DMS114 treated with DMSO at 0.1 percent for 48 hours (cell line): Measurements from ENCODE around the gene CCDC74B.
"Not testable (repeated sequence)": the region's sequence is repeated elsewhere in the genome, so short reads cannot be mapped to it uniquely, and the experiment has no call there.

Experiments
- DNase-seq: peaks from one replicate; lab custom pipeline; 2025; ENCODE audit not compliant: unreplicated experiment; lab: John Stamatoyannopoulos, UW

Gene CCDC74B

GRCh38 chr2:130150181-130151144 lies 5.6 kb upstream of the CCDC74B start:
- DNase-seq = no peak

DNA sequence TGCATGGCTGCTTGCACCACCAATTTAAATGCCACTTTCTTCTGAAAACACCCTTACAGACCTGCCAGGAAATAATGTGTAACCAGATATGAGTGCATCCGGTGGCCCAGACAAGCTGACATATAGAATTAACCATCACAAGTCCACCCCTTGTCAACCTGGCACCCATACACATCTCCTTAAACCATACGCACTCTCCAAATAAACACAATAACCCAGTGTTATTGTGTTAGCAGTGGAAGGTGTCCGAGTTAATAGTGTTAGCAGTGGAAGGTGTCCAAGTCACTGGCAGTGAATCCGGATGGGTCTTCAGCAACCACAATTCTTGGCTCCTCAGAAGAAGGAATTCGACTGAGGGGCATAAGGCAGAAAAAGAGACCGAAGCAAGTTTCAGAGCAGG lies 3.6 kb upstream of the CCDC74B start:
- not testable (repeated sequence) for DNase-seq

DNA sequence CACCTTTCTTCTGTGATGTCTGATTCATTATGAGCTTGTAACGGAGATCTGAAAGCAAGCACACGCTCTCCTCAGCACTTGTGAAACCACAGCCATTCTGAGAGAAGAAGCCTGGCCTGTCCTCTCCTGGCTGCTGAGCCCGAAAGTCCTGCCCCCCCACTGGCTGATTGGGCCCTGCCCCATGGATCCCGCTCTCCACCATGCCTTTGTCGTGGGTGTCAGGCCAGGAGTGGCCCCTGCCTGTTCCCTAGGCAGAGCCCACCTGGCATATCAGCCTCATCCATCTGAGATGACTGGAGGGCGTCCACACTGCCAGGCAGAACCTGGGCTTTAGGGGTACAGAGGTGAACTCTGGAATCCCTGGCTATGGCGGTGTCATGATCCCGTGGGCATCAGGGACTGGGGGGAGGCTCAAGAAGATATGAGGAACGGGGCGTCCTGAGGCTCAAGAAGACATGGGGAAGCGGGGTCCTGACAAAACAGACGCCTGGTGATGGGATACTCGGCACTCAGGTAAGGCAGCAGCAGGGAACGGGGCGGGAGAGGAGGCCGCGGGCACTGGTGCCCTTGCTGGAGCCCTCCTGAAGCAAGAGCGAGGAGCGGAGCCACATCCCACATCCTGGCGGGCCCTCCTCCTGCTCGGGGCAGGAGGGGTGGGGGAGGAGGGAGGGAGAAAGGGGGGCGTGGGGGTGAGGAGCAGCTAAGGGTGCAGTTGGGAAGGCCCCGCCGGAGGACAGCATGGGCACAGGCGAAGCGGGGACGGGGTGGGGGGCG lies 1.5 kb downstream of the CCDC74B start:
- DNase-seq = not testable (repeated sequence)

DNA sequence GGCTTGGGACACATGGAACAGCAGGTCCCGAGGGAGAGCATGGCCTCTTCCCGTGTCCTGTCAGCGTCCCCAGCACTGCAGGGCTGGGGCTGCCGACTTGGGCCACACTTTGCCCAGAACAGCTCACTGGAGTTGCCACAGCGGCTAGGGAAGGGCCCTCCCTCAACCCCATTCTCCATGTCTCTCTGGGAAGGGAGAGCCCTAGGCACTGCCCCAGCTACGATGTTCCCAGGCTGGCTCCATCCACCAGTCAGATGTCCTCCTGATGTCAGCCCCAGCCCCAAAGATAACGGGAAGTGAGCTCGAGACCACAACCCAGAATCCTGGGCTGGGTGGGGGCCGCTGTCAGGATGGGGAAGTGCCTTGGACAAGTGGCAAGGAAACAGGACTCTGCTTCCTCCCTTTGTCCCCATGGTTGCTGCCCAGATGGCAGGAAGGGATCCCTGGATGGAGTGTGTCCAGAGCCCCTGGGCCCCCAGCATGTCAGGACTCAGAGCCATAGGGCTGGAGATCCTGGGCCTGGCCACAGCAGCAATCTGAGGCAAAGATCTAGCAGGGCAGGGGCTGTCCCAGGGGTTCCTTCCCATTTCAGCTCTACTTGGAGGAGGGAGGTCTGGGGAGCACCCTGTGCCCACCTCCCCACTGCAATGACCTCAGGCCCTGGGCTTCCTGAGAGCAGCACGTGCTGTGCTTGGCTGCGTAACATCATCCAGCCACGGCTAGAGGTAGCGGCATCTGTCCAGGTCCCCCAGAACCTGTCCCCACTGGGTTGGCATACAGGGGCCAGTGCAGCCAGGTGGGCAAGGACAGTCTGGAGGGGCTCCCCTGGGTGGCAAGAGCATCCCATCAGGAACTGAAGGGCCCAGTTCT lies 2.3 kb downstream of the CCDC74B start:
- not testable (repeated sequence) for DNase-seq

- not testable (repeated sequence) for DNase-seq
Measured at GRCh38 chr2:130141645-130142370, 3.1 kb downstream of the CCDC74B start.

- DNase-seq = not testable (repeated sequence)
Measured at GRCh38 chr2:130141002-130141401, 3.9 kb downstream of the CCDC74B start.

GRCh38 chr2:130140516-130140915 lies 4.4 kb downstream of the CCDC74B start:
- DNase-seq = not testable (repeated sequence)

DNA sequence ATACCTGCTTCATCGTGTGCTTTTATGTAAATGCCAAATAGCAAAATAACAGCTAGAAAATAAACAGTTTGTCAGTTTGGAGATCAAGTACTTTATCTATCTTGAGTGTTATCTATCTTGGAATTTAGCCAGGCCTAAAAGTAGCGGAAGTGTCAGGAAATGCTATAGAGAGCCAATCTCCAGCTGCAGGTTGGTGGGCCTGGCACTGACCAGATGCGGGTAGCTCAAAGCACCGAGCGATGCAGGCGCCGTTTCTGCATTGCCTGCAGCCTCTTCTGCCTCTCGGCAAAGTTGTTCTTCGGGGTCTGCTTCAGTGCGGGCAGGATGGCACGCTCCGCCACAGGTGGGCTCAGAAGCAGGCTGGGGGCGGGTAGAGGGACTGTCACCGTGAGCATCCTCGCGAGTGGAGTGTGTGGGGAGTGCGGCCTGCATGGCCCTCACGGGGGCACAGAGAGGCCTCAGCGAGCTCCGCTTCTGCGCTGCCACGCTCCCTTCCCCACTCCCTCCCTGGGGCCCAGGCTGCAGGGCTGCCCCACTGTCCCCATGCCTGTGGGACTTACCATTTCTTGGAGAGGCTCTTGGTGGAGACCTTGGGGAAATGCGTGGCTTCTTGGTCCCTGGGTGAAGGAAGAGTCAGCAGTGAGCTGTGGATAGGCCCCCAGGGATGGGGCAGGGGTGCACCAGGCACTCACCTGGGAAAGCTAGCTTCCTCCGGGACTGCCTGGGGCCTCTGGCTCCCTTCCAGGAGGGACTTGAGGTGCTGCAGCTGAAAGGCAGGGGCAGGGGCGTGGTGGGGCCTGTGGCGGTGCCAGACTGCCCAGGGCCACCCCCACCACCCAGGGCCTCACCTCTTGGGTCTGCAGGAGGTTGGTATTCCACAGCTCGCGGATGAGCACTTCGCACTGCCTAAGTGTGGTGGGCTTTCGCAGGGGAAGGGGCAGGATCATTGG lies 5.3 kb downstream of the CCDC74B start:
- not testable (repeated sequence) for DNase-seq

- DNase-seq = not testable (repeated sequence)
Measured at GRCh38 chr2:130138841-130139251, 6.1 kb downstream of the CCDC74B start.

GRCh38 chr2:130138326-130138725 lies 6.6 kb downstream of the CCDC74B start:
- DNase-seq = not testable (repeated sequence)

DNA sequence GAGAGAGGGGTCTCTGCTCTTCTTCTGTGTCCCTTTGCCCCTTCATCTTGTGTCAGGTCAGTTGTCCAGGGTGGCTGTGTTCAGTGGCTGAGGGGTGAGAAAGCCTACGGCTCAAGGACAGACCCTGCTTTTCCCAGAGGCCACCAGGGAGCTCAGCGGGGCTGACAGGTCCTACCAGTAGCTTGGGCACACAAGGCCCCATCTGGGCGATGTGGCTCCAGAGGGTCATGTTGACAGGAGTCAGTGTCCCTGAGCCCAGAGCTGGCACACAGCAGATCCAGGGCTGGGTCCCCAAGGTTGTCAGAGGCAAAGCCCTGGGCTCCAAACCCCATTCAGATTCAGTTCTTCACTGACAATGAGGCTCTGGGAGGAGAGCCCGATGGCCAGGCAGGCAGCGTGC lies 7.8 kb downstream of the CCDC74B start:
- DNase-seq = not testable (repeated sequence)

DNA sequence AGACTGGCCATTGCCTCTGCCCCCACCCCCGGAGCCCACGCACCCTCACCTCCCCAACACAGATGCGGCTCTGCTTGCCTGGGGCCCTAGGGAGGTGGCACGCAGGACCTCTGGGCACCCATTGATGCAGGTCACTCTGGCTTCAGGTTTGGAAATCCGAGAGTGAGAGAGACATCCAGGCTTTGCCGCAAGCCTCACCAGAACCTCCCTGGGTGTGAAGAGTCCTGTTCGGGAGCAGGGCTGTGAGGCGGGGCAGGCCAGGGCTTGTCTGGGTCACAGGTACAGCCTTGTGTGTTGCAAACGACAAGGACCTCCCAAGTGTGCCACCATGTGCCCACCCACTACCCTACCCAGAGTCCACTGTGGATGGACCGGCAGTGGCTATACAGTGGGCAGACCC lies 8.4 kb downstream of the CCDC74B start:
- DNase-seq = not testable (repeated sequence)

- DNase-seq = no peak
Measured at GRCh38 chr2:130135692-130136541, 9.0 kb downstream of the CCDC74B start.

DNA sequence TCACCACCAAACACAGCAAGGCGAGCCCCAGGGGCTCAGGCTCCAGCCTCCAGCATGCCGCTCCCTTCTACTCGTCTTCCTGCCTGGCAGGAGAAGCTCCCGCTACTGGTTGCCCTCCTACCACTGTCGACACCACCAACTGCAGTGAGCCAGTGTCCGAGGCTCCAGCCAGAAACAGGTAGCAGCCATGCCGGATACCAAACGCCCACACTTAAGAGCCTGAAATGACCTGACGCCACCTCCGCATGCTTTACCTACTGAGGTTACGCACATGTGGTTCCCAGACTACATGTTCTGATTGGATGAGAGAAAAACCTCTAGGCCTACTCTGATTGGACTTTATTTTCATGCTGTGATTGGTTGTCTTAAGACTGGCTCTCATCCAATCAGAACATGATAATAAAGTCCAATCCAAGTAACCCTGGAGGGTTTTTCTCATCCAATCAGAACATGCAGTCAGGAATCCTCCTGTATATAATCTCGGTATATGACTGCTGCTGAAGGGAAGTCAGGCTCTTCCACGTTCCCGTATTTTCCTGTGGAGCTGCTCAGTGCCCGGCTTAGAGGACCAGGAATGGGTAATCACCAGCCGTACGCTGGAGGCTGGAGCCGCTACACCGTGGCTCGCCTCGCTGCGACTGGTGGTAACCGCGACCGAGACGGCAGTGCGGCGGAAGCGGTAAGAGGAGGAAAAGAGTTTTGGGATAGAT lies 15.6 kb downstream of the CCDC74B start, which contains the start of gene POTEF:
Gene POTEF, minus strand, starts transcription at position 103 of the 710 bp plus-strand sequence. CDS start 8,707 bp downstream, outside the sequence.
- peak; percentile 54 for DNase-seq

DNA sequence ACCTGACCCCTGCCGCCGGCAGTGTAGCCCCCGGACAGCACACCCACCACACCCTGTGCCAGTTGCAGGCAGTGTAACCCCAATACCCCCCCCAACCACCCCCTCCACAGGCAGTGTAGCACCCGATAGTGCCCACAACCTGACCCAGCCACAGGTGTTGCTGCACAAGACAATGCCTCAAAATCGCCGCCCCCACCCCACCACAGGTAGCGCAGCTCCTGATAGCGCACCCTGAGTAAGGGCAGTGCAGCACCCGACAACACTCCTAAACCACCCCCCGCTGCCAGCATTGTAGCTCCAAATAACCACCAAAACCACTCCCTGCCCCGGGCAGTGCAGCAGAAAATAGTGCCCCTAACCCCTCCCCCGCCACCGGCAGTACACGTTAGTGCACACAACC lies 16.4 kb downstream of the CCDC74B start:
- not testable (repeated sequence) for DNase-seq

- not testable (repeated sequence) for DNase-seq
Measured at GRCh38 chr2:130127726-130128125, 17.2 kb downstream of the CCDC74B start.

DNA sequence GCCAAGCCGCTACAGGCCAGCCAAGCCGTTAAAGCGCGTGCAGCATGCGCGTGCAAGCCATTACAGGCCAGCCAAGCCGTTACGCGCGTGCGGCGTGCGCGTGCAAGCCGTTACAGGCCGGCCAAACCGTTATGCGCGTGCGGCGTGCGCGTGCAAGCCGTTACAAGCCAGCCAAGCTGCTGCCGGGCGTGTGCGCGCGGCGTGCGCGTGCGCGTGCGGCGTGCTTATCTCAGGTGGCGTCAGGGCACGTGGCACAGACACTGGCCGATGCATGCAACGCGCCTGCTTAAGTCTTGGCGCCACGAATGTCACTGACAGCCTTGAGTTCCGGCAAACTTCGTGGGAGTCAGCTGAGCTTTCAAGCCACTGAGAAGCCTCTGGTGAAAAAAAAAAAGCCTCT lies 24.0 kb downstream of the CCDC74B start:
- not testable (repeated sequence) for DNase-seq
